Astrocyte of the cerebellum (primary cell): ENCODE measurements around the gene COL1A2.

ENCODE experiments used
- DNase-seq: peaks from one replicate; pipeline ENCODE4 v3.0.0-alpha.2; 2011; ENCODE audit warnings: low read depth
- H3K4me3 ChIP-seq: 2 replicates; pipeline ENCODE4 v1.5.1; 2011; ENCODE audit warnings: mild to moderate bottlenecking, low read depth, low read length, moderate library complexity
- CTCF ChIP-seq: IDR thresholded peaks from 2 replicates; pipeline ENCODE4 v1.5.1; 2012; ENCODE audit warnings: low read length, low read depth, moderate library complexity, mild to moderate bottlenecking; ENCODE audit errors: missing control alignments
- in situ Hi-C: cut with HindIII; loops from 2 replicates; pipeline ENCODE4 v1.10.0; 2017; ENCODE audit warnings: low sequenced_read_pairs

COL1A2 gene

GRCh38 chr7:94411188-94411466 lies 16.4 kb downstream of the COL1A2 start:
- TF ChIP-seq CTCF = no peak
- no peak for DNase-seq
- in situ Hi-C loops = no loop called here
- no peak overlapping the region for H3K4me3 ChIP-seq

- H3K4me3 ChIP-seq = no peak overlapping the region
- in situ Hi-C loops = no loop called here
- DNase-seq = no peak
- TF ChIP-seq CTCF = no peak
Observed at GRCh38 chr7:94412762-94413322, 18.1 kb downstream of the COL1A2 start.

GRCh38 chr7:94414481-94414880 lies 19.8 kb downstream of the COL1A2 start:
- no peak for TF ChIP-seq CTCF
- in situ Hi-C loops = no loop called here
- no peak for DNase-seq
- no peak overlapping the region for H3K4me3 ChIP-seq

GRCh38 chr7:94414980-94415379 lies 20.3 kb downstream of the COL1A2 start:
- no peak overlapping the region for H3K4me3 ChIP-seq
- in situ Hi-C loops = no loop called here
- DNase-seq = no peak
- TF ChIP-seq CTCF = no peak

- in situ Hi-C loops = no loop called here
- no peak overlapping the region for H3K4me3 ChIP-seq
- no peak for DNase-seq
- no peak for TF ChIP-seq CTCF
Observed at GRCh38 chr7:94417306-94417705, 22.6 kb downstream of the COL1A2 start.

GRCh38 chr7:94417901-94418300 lies 23.2 kb downstream of the COL1A2 start:
- no peak for DNase-seq
- TF ChIP-seq CTCF = no peak
- in situ Hi-C loops = no loop called here
- H3K4me3 ChIP-seq = no peak overlapping the region

- DNase-seq = no peak
- no peak overlapping the region for H3K4me3 ChIP-seq
- in situ Hi-C loops = no loop called here
- no peak for TF ChIP-seq CTCF
Observed at GRCh38 chr7:94418851-94419250, 24.2 kb downstream of the COL1A2 start.
